Muscle layer of colon (tissue), 2 donors: ENCODE data around the gene SLC10A7.

Source experiments
- H3K27ac ChIP-seq: one replicate; pipeline ENCODE4 v1.7.0; 2013; ENCODE audit warnings: low read depth, mild to moderate bottlenecking, low read length, moderate library complexity
- H3K27me3 ChIP-seq, 2 donors: one replicate each; pipeline ENCODE4 v1.7.0; 2013; ENCODE audit warnings: low read length in 2 of 2, mild to moderate bottlenecking in 2 of 2; ENCODE audit not compliant: insufficient read depth in 2 of 2, control insufficient read depth in 1 of 2
- H3K36me3 ChIP-seq: one replicate; pipeline ENCODE4 v1.7.0; 2013; ENCODE audit warnings: mild to moderate bottlenecking, low read length; ENCODE audit not compliant: insufficient read depth
- H3K4me1 ChIP-seq: one replicate; pipeline ENCODE4 v1.7.0; 2013; ENCODE audit warnings: mild to moderate bottlenecking, low read length; ENCODE audit not compliant: insufficient read depth
- H3K4me3 ChIP-seq, 2 donors: one replicate each; pipeline ENCODE4 v1.7.0; 2013; ENCODE audit warnings: low read length in 2 of 2, low read depth in 1 of 2, mild to moderate bottlenecking in 1 of 2, moderate library complexity in 1 of 2
- H3K9ac ChIP-seq: one replicate; pipeline ENCODE4 v1.7.0; 2013; ENCODE audit warnings: low read length
- H3K9me3 ChIP-seq: one replicate; pipeline ENCODE4 v1.7.0; 2013; ENCODE audit warnings: mild to moderate bottlenecking, low read length
- donor health status: abdominal sarcoma.
- donor health status: Adenocarcinoma of cecum.

SLC10A7 gene

GRCh38 chr4:146333187-146333894 is 188.4 kb downstream of the SLC10A7 start:
- H3K27ac ChIP-seq: no peak overlapping the region
- H3K27me3 ChIP-seq: no peaks in the 10 kb centered on the region
- no peaks in the 10 kb centered on the region for H3K36me3 ChIP-seq
- H3K9me3 ChIP-seq: no peaks in the 10 kb centered on the region
- no peaks in the 10 kb centered on the region for H3K4me1 ChIP-seq
- H3K9ac ChIP-seq: no peak overlapping the region
- H3K4me3 ChIP-seq: no peak overlapping the region

GRCh38 chr4:146330392-146330791 is 191.3 kb downstream of the SLC10A7 start:
- Histone ChIP-seq H3K27ac (no peak overlapping the region), H3K9ac (no peak overlapping the region), H3K27me3 (no peaks in the 10 kb centered on the region), H3K36me3 (no peaks in the 10 kb centered on the region), H3K4me1 (no peaks in the 10 kb centered on the region), H3K9me3 (no peaks in the 10 kb centered on the region), H3K4me3 (no peak overlapping the region)

- H3K9ac ChIP-seq: no peak overlapping the region
- no peak overlapping the region for H3K27ac ChIP-seq
- no peaks in the 10 kb centered on the region for H3K36me3 ChIP-seq
- no peaks in the 10 kb centered on the region for H3K4me1 ChIP-seq
- H3K4me3 ChIP-seq: no peak overlapping the region
- no peaks in the 10 kb centered on the region for H3K9me3 ChIP-seq
- no peaks in the 10 kb centered on the region for H3K27me3 ChIP-seq
Observed at GRCh38 chr4:146329050-146329716, 192.6 kb downstream of the SLC10A7 start.

GRCh38 chr4:146327859-146328650 is 193.7 kb downstream of the SLC10A7 start:
- Histone ChIP-seq H3K9ac (no peak overlapping the region), H3K27me3 (no peaks in the 10 kb centered on the region), H3K9me3 (no peaks in the 10 kb centered on the region), H3K4me1 (no peaks in the 10 kb centered on the region), H3K36me3 (no peaks in the 10 kb centered on the region), H3K4me3 (no peak overlapping the region), H3K27ac (no peak overlapping the region)

GRCh38 chr4:146318894-146319293 is 202.8 kb downstream of the SLC10A7 start:
- Histone ChIP-seq H3K27me3 (no peaks in the 10 kb centered on the region), H3K4me1 (no peaks in the 10 kb centered on the region), H3K9me3 (no peaks in the 10 kb centered on the region), H3K36me3 (no peaks in the 10 kb centered on the region), H3K27ac (no peak overlapping the region), H3K4me3 (no peak overlapping the region), H3K9ac (no peak overlapping the region)

GRCh38 chr4:146317783-146318182 is 204.0 kb downstream of the SLC10A7 start:
- no peaks in the 10 kb centered on the region for H3K4me1 ChIP-seq
- H3K9me3 ChIP-seq: no peaks in the 10 kb centered on the region
- no peak overlapping the region for H3K27ac ChIP-seq
- no peak overlapping the region for H3K9ac ChIP-seq
- no peak overlapping the region for H3K4me3 ChIP-seq
- H3K36me3 ChIP-seq: no peaks in the 10 kb centered on the region
- H3K27me3 ChIP-seq: no peaks in the 10 kb centered on the region

- no peaks in the 10 kb centered on the region for H3K4me1 ChIP-seq
- H3K27me3 ChIP-seq: no peaks in the 10 kb centered on the region
- no peaks in the 10 kb centered on the region for H3K36me3 ChIP-seq
- H3K9me3 ChIP-seq: no peaks in the 10 kb centered on the region
- no peak overlapping the region for H3K4me3 ChIP-seq
- H3K27ac ChIP-seq: no peak overlapping the region
- H3K9ac ChIP-seq: no peak overlapping the region
Observed at GRCh38 chr4:146315184-146315583, 206.6 kb downstream of the SLC10A7 start.

GRCh38 chr4:146311238-146311970 is 210.3 kb downstream of the SLC10A7 start:
- Histone ChIP-seq H3K9me3 (no peaks in the 10 kb centered on the region), H3K9ac (no peak overlapping the region), H3K4me3 (no peak overlapping the region), H3K27ac (no peak overlapping the region), H3K36me3 (no peaks in the 10 kb centered on the region), H3K27me3 (no peaks in the 10 kb centered on the region), H3K4me1 (no peaks in the 10 kb centered on the region)

GRCh38 chr4:146310319-146311021 is 211.3 kb downstream of the SLC10A7 start:
- H3K27ac ChIP-seq: no peak overlapping the region

GRCh38 chr4:146308951-146309350 is 212.8 kb downstream of the SLC10A7 start:
- no peak overlapping the region for H3K4me3 ChIP-seq
- no peaks in the 10 kb centered on the region for H3K27me3 ChIP-seq
- no peaks in the 10 kb centered on the region for H3K4me1 ChIP-seq
- no peak overlapping the region for H3K9ac ChIP-seq
- no peaks in the 10 kb centered on the region for H3K9me3 ChIP-seq
- no peak overlapping the region for H3K27ac ChIP-seq
- no peaks in the 10 kb centered on the region for H3K36me3 ChIP-seq

More at GRCh38 chr4:146310319-146311021, 211.3 kb downstream of the SLC10A7 start:
- Histone ChIP-seq H3K9me3 (no peaks in the 10 kb centered on the region), H3K9ac (no peak overlapping the region), H3K27me3 (no peaks in the 10 kb centered on the region), H3K4me1 (no peaks in the 10 kb centered on the region), H3K36me3 (no peaks in the 10 kb centered on the region), H3K4me3 (no peak overlapping the region)
